Measurements from ENCODE around the gene POLN.

GRCh38 chr4:2135083-2135482 lies 106.8 kb downstream of the POLN start:
- TF ChIP-seq CTCF (conservative IDR thresholded peaks at IDR 0.05; ENCODE audit: low read length): no peak
- no peak for TF ChIP-seq EZH2phosphoT487 (IDR thresholded peaks at IDR 0.05; ENCODE audit: borderline replicate concordance)

Data from Loucy (cell line).